ENCODE data around the gene GPNMB. TPM values are rescaled to one million over a fixed set of nuclear protein-coding genes. Genes with fewer than 3 reads are reported as not detected.

GPNMB gene
- total and polyA plus RNA-seq, 2 of the 4 experiments (the other 2 are of a cell fraction), result under 0.01 to 0.14 TPM

DNA sequence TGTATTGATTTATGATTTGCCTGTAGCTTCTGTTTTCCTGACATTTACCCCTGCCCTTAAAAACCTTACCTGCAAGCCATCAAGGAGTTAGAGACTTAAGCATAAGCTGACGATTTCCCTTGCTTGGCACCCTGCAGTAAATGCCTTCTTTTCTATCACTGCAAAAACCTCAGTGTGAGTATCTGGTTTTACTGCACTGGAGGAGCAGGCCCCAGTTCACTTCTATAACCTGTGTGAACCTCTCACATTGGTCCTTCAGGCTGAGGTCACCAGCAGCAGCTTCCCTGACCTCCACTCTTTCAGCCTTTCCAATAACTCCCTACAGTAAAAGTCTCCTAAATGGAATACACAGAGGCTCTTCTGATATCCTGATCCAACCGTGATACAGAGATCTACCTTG, 34.2 kb upstream of the GPNMB start:
- Histone ChIP-seq H4K91ac (ENCODE audit: insufficient read depth, low read depth, low read length) (no peak overlapping the region), H4K8ac (ENCODE audit: low read depth in 2 of 2, low read length in 2 of 2) (no peak overlapping the region), H2BK5ac (ENCODE audit: low read depth, low read length, poor library complexity, severe bottlenecking) (no peak overlapping the region), H3K9ac (ENCODE audit: low read depth, low read length) (no peak overlapping the region), H3K14ac (replicated peaks; ENCODE audit: low read depth, low read length) (no peak overlapping the region), H2BK120ac (ENCODE audit: low read depth, low read length) (no peak overlapping the region), H3K9me1 (ENCODE audit: insufficient read depth, low read length) (no peaks in the 10 kb centered on the region), H3K23ac (ENCODE audit: low read depth, low read length) (no peak overlapping the region), H3K18ac (ENCODE audit: low read depth, low read length) (no peak overlapping the region), H4K20me1 (ENCODE audit: insufficient read depth, low read length) (no peaks in the 10 kb centered on the region), H3K4me3 (ENCODE audit: insufficient read depth, low read depth, low read length) (no peak overlapping the region), H2AFZ (replicated peaks; ENCODE audit: low read length, poor library complexity) (no peak overlapping the region), H3K36me3 (ENCODE audit: control insufficient read depth, insufficient read depth, low read length) (no peaks in the 10 kb centered on the region), H3K27ac (ENCODE audit: insufficient read depth, low read length) (no peak overlapping the region), H3K4me1 (ENCODE audit: control insufficient read depth, insufficient read depth, low read length) (no peaks in the 10 kb centered on the region), H2AK5ac (ENCODE audit: low read depth, low read length) (no peak overlapping the region), H2BK15ac (ENCODE audit: low read depth, low read length) (no peak overlapping the region), H3K4ac (ENCODE audit: low read depth, low read length) (no peak overlapping the region), H3K4me2 (ENCODE audit: low read depth, low read length) (no peak overlapping the region), H3K27me3 (ENCODE audit: control insufficient read depth, insufficient read depth, low read length) (peaks cover 4% of the 10 kb centered on the region; the same call in 1 of the 2 replicates), H2AK9ac (replicated peaks; ENCODE audit: low read depth, low read length, poor library complexity) (no peak overlapping the region), H4K5ac (ENCODE audit: low read depth, low read length) (no peak overlapping the region), H2BK20ac (ENCODE audit: low read depth, low read length) (no peak overlapping the region), H3K79me1 (ENCODE audit: low read depth in 1 of 2, low read length in 2 of 2) (no peaks in the 10 kb centered on the region), H3K9me3 (ENCODE audit: control insufficient read depth, insufficient read depth, low read length) (no peaks in the 10 kb centered on the region), H3K56ac (ENCODE audit: extremely low read depth, insufficient read depth, low read length) (no peak overlapping the region)
- WGBS, 2 experiments (ENCODE audit: extremely low coverage in 2 of 2, insufficient read length in 1 of 2), result 80% methylated on average over 1 of the region's 2 CpGs; no CpG with 5 or more reads in 1 of the 2 experiments
- in situ Hi-C loops (cut with MboI; ENCODE audit: low sequenced_read_pairs) (no loop called here), dilution Hi-C loops (cut with HindIII; ENCODE audit: low sequenced_read_pairs, unreplicated experiment) (no loop called here), intact Hi-C loops (cut with micrococcal nuclease) (no loop called here)
- ChIA-PET CTCF (interaction anchor here (1.0 kb wide), 1 partner anchor 11 kb away, joined by 4 read pairs; no protein-coding TSS in a partner anchor), POLR2A (ENCODE audit: unreplicated experiment) (no interaction called here)
- ATAC-seq (ENCODE audit: low read depth) (no peak), DNase-seq (no peak)
- TF ChIP-seq CEBPB (IDR thresholded peaks at IDR 0.05; ENCODE audit: low read depth, low read length) (no peak), MXI1 (IDR thresholded peaks at IDR 0.05; ENCODE audit: borderline replicate concordance, low read depth, low read length) (no peak)
- TF ChIP-seq, protein P1, sequence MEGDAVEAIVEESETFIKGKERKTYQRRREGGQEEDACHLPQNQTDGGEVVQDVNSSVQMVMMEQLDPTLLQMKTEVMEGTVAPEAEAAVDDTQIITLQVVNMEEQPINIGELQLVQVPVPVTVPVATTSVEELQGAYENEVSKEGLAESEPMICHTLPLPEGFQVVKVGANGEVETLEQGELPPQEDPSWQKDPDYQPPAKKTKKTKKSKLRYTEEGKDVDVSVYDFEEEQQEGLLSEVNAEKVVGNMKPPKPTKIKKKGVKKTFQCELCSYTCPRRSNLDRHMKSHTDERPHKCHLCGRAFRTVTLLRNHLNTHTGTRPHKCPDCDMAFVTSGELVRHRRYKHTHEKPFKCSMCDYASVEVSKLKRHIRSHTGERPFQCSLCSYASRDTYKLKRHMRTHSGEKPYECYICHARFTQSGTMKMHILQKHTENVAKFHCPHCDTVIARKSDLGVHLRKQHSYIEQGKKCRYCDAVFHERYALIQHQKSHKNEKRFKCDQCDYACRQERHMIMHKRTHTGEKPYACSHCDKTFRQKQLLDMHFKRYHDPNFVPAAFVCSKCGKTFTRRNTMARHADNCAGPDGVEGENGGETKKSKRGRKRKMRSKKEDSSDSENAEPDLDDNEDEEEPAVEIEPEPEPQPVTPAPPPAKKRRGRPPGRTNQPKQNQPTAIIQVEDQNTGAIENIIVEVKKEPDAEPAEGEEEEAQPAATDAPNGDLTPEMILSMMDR (conservative IDR thresholded peaks at IDR 0.05; ENCODE audit: low read depth, low read length), result no peak
- no TSS peak for BruUV-seq (replicated peaks)
